GM19468 (cell line): ENCODE data around the gene TALDO1.

Experiments
- ATAC-seq: cut with Tn5 transposase; IDR thresholded peaks from one replicate; pipeline ENCODE4 v1.9.1; 2021; ENCODE audit warnings: mild to moderate bottlenecking, moderate library complexity, moderate number of reproducible peaks; ENCODE audit not compliant: unreplicated experiment; ENCODE audit errors: extremely low read depth

The TALDO1 gene

DNA sequence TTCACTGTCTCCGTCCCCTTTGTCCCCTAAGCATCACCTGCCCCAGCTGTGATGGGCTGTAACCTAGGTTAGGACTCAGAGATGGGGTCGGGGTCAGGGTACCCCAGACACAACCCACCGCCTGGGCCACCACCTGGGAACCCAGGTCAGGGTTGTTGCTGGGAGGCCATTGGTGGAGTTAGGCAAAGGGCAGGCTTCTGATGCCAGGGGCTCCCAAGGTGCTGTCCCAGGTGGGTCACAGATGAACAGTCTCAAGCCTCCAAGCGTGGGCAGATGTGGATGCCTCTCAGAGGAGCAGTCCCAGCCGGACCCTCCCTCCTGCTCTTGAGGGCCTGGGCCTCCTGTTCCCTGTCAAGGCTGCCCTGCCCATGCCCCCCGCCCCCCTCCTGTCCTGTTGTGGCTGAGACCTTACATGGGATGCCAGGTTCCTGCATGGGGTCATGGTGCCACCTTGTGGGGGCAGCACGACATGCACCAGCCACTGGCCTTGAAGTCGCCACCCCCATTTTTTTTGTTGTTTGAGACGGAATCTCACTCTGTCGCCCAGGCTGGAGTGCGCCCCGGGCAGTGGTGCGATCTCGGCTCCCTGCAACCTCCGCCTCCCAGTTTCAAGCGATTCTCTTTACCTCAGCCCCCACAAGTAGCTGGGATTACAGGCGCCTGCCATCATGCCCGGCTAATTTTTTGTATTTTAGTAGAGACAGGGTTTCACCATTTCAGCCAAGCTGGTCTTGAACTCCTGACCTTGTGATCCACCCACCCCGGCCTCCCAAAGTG lies 17.9 kb downstream of the TALDO1 start:
- ATAC-seq, result no peak

DNA sequence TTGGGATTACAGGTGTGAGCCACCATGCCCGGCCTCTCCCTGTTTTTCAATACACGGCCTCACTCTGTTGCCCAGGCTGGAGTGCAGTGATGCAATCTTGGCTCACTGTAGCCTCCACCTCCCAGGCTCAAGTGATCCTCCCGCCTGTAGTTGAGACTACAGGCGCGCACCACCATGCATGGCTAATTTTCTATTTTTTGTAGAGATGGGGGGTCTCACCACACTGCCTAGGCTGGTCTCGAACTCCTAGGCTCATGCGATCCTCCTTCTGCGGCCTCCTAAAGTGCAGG lies 18.5 kb downstream of the TALDO1 start:
- no peak for ATAC-seq

DNA sequence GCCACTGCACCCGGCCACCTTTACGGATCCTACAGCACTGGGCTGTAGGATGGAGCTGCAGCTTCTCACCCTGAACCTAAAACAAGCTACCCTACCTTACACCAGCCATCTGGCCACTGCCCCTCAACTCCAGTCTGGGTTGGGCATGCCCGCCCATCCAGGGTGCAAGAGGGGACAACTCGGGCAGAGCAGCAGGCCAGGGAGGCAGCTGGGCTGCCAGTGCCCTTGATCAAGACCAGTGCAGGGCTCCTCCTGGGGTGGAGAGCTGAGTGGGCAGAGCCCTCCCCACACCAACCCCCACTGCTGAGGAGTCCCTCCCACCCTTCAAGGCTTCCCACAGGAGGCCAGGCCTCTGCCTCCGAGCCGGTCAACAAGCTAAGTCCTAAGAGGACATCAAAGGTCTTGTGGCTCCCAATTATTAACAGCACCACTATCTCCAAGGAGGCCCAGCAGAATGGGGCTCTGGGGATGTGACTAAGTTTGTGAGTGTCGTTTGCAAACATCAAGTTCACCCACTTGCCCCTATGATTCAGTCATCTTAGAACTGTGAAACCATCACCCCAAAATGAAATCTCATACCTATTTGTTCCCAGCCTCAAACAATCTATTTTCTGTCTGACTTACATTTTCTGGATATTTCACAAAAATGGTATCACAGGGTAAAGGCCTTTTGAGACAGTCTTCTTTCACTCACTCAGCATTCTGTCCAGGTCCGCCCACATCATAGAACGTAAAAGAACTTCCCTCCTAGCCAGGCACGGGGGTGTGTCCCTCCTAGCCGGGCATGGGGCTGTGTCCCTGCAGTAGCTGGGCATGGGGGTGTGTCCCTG lies 19.1 kb downstream of the TALDO1 start:
- ATAC-seq, result no peak

DNA sequence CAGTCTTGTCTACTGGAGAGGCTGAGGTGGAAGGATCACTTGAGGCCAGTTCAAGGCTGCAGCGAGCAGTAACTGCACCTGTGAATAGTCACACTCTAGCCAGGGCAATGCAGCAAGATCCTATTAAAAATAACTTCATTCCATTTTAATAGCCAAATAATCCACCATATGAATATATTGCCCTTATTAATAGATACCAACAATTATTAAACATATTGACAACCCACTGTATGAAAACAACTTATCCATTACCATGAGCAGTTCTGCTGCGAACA lies 19.6 kb downstream of the TALDO1 start:
- ATAC-seq, result no peak

DNA sequence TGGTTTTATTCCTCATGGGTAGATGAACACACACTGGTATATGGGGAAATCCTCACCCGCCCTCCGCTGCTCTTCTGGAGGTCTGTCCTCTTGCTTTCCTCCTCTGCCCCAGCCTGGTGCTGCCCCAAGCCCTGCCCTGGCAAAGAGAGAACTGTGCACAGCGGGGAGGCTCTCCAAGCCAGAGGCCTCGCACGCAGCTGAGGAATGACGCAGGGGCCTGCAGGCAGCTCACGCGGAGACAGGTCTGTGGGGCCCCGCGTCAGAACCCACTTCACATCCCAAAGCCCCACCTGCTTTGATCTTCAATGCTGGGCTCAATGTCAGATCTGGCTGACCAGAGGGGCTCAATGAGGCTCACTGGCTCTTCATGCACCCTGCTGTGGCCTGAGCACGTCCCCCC lies 20.0 kb downstream of the TALDO1 start:
- ATAC-seq, result no peak

DNA sequence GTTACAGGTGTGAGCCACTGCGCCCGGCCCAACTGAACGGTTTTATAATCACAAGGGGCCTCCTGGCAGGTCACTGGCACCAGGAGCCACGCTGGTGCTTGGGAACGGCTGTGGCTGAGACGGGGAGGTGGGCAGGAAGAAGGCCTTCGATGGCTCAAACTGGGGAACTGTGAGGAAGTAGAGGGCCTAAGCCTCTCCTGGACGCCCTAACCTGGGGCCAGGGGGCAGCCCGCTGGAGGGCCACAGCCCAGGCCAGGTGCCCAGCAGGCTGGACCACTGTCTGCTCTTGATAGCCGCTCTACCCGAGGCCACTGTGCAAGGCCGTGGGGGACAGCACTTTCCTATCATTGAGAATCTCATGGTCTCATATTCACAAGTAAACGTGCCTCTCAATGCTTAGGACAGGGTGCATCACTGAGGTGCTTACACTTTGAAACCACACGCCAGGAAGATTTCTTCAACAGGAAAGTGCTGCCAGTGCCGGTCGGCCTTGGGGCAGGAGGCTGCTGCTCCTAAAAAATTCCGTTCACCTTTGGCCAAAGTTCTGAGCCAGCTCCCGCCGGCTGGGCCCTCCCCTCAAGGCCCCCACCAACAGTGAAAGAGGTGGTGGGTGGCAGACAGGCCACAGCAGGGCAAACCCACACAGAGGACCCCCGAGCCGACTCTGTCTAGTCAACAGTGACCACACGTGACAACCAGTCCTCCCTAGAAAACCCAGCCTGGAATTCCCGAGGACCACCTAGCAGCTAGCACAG lies 22.8 kb downstream of the TALDO1 start:
- no peak for ATAC-seq

DNA sequence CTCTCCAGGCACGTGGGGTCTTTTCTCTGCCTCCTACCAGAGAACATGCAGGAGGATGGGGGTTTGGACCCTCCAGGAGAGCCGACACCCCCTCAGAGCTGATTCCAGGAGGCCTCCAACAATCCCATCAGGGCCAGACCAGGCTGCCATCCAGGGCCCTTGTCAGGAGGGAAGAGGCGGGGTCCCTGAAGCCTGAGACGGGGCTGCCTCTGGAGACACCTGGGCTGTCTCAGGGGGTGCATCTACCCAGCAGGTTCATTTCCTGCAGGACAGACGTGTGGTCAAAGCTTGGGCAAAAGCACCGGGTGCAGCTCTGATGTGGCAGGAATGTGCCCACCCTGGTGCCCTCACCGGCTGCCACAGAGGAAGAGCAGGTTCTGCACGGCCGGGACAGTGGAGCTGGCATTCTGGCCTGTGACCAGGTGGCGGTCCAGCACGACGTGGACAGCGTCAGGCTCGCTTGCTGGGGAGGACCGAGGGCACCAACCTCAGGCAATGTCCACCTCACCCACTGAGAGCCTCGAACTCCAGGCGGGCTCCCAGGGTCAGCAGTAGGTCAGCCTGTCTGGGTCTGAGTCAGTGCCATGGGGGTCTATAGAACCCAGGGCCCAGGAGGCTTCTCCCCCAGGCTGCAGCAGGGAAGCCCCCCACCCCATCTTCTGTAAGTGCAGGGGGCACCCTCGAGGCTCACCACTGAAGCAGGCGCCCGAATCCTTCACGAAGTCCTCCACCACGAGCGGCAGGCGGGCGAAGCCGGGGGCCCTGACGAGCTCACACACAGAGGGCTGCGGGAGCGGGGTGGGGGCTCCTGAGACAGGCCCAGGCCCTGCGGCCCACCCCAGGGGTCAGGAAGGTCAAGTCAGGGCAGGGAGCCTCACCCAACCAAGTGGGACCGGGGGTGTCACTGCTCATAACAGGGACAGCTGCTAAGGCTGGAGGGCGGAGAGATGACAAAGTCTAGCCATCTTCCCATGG lies 23.7 kb downstream of the TALDO1 start:
- no peak for ATAC-seq

DNA sequence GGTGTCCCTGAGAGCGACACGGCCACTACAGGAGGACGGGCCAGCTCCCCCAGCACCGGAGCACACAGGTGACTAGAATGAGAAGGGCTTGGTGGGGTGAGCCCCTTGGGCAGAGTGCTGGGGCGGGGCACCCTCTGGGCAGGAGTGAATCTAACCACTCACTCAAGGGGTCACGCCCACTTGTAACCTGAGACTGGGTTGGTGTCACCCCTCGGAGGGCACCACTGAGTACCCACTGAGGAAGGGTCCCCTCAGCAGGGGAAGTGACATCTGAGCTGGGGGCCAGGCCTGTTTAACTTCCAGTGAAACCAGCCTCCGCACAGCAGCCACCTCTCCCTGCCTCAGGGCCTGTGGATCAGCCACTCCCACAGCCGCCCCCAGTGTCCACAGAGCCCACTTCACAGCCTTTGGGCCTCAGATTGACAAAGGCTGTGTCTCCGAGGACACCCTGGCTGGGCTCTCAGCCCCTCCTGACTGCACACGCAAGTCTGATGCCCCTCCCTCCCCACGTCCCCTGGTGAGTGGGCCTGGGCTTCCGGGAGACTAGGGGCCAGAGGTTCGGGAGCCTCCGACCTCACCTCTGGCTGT lies 24.4 kb downstream of the TALDO1 start:
- no peak for ATAC-seq

DNA sequence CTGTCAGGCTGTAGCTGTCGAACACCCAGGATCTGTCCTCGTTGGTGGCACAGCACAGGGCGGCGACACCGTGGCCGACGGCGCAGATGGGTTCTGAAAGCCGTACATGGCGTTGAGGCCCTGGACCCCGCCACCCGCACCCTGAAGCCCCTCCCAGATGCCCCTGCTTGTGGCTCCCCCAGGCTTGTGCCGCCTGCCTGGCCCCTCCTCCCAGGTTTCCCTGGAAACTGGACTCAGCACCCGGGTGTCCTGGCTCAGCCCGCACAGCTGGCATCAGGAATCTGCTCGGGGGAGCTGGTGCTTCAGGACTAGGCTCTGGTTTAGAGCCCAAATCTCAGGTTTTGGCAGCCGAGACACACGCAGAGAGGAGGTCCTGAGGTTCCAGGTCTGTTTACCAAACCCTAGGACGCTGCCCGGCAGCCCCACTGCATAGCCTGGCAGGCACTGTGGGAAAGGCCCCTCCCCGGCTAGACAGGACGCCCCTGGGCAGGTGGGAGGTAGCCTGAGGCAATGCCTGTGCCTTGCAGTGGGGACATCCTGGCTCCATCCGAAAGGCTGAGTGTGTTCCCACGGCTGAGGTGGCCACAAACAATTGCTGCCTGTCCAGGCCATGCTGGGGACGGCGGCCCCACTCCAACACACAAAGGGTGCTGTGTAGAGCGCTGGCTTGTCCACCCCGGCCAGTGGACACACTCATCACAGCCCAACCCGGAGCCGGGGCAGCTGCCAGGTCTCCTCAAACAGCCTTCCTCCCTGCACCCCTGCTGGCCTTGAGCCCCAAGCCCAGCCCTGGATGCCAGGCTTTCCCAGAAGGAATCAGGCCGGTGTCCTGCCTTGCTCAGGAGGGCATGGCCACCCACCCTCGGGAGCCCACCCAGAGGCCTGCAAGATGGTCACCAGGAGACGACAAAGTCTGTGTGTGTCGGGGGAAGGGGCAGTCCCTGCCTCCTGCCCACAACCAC lies 25.4 kb downstream of the TALDO1 start:
- no peak for ATAC-seq

DNA sequence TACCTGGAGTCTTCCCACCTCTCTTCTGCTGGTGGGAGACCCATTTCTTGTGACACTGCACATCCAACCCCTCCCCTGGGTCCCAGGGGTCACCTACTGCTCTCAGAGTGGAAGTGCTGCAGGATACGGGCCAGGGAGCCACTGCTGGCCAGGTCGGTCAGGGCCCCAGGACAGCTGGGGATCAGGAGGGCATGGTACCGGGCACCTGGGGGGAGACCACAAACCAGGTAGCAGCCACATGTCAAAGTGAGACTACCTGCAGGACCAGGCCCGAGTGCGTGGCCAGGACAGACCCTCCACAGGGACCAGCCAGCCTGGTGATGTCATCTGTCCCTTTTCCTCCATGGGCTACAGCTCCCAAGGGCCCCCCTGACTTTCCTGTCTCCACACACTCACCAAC lies 26.2 kb downstream of the TALDO1 start:
- ATAC-seq, result no peak

DNA sequence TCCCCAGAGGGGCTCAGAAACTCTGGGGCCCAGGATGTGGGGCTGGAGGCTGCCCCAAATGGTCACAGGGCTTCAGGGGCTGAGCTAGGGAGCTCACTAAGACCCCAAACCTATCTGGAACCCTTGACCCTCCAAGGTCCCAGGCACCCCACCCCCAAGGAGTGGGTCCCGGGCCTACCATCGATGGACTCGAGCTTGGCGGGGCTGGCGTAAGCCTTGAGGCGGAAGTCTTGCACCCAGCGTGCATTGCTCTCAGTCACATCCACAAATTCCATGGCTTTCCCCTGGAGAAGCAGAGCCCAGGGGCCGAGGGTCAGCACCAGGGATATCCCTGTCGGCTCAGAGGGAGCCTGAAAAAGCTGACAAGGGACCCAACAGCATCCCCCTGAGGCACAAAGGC lies 26.6 kb downstream of the TALDO1 start:
- no peak for ATAC-seq

DNA sequence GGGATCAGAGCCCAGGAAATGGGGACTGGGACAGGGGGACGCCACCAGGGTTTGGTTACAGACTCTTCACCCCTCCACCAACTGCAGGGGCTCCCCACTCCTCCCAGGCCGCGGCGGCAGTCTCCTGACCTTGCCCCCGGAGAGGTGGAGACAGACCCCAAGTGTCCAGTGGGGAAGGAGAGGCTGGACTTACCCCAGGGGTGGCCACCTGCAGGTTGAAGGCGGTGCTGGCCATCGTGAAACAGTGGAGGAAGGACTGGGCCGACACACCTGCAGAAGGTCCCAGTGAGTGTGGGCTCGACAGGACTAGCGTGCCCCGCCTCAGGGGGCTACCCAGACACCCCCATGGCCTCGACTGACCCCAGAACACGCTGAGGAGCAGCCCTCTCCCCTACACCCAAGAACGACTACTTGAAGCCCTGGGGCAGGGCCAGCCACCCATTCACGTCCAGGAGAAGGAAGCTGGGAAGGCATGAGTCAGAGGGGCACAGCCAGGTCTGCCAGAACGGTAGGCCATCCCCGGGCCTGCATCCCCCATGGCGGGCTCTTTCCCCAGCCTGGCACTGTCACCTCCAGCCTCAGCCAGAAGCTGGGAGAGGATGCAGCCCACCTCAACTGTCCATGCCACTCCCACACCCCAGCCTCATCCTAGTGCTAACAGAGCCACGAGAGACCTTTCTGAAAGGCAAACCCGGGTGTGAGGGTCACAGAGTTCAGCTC lies 27.8 kb downstream of the TALDO1 start:
- no peak for ATAC-seq

DNA sequence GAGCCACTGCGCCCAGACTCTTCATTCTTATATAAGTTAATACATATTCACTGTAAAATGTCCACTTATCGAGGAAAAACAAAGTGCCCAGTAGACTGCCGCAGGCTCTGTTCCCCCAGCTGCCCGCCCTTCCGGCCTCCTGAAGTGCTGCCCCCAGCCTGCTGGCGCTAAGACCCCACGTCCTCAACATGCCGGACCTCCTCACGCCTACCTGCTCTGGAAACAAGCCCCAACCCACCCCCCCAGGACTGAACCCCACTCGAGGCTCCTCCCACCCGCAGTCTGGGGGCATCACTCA lies 28.9 kb downstream of the TALDO1 start:
- ATAC-seq, result no peak

DNA sequence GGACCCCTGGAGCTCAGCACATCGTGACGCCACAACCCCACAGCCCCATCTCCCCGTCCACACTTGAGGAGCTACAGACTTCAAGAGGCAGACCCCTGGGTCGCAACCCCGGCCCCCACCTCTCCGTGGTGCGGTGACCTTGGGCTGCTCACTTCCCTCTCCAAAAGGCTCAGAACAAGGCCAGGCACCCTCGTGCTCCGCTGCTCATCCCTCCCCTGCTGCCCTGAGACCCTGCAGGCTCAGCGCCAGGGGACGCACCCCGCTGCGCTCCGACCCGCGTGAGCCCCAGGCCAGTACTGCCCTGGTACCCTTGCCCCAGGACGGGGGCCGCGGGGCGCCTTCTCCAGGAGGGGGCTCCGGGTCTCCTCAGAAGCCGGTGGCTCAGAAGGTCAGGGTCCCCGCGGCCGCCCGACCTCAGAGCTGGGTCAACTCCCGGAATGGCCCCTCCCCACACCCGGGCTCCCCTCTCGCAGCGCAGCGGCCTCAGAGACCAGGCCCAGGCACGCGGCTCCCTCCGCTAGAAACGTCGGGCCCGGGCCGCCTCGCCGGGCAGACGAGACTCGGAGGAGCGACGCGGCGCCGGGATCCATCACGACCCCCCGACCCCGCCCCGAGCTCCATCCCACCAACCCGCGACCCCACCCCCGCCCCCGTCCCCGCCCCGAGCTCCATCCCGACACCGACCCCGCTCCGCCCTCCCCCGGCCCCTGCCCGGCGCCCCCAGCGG lies 29.5 kb downstream of the TALDO1 start:
- ATAC-seq, result no peak

DNA sequence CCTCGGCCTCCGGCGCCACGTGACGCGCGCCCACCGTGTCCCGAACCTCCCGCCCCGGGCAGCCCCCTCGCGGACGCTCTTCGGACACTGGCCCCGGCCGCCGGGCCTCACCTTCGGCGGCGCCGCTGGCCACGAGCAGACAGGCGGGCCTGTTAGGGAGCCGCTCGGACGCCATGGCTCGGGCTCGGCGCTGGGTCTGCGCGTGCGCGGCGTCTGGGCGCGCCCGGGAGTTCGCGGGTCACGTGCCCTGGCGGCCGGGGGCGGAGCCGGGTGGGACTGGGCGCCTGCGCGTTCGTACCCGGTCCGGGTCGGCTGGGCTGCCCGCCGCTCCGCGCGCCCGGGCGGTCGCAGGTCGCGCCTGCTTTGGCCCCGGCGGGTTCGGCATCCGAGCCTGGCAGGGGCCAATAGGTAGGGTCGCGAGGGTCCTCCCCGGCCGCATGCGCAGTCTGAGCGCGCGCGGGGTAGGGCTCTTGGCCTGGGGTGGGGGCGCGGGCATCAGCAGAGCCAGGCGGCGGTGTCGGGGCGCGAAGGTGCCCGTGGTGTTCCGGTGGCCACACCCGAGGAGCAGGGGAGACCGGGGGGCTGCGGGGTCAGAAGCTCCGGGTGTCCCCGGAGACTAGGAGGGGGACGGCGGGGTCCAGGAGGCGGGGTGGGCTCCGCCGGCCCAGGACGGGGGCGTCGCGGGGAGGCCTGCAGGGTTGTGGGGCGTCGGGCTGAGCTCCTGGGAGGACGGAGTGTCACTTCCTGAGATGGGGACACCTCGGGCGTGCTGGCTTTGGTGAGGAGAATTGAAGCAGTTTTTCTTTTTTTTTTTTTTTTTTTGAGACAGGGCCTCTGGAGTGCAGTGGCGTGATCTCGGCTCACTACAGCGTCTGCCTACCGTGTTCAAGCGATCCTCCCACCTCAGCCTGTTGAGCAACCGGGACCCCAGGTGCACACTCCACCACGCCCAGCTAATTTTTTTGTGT lies 30.3 kb downstream of the TALDO1 start, which contains the start of gene GATD1:
Gene GATD1, minus strand, starts transcription at position 200 of the 968 bp plus-strand sequence. Its CDS starts 25 bp downstream, at position 175.
- ATAC-seq, result peak; percentile 52
